K562 (cell line): ENCODE results near the gene AGAP6.
"Not testable (repeated sequence)": the region's sequence is repeated elsewhere in the genome, so short reads cannot be mapped to it uniquely, and the experiment has no call there.

Experiments used
- BRD4 ChIP-seq: fragments of 200-600 bp; sonication (generic); IDR thresholded peaks from 2 replicates; pipeline ENCODE4 v1.6.1; 2017; ENCODE audit warnings: inconsistent platforms
- CEBPB ChIP-seq: fragments of 450-650 bp; IDR thresholded peaks from 2 replicates; pipeline ENCODE4 v1.6.1; 2016; ENCODE audit warnings: missing genetic modification characterization, missing compliant biosample characterization
- CHD2 ChIP-seq: IDR thresholded peaks from 2 replicates; pipeline ENCODE4 v1.6.1; 2011; ENCODE audit warnings: low read depth, low read length
- CTCF ChIP-seq, 3 experiments: IDR thresholded peaks in 2 of 3; conservative IDR thresholded peaks in 1 of 3; 2 replicates each; pipeline ENCODE4 v1.5.1; 2011 to 2012; ENCODE audit warnings: low read length in 3 of 3, mild to moderate bottlenecking in 3 of 3, control low read depth in 2 of 3, improper control_type of control experiment in 1 of 3, inconsistent platforms in 1 of 3, low read depth in 1 of 3, mixed read lengths in 1 of 3, moderate library complexity in 1 of 3; ENCODE audit not compliant: insufficient read depth in 2 of 3
- DPF2 ChIP-seq: fragments of 450-650 bp; IDR thresholded peaks from 2 replicates; pipeline ENCODE4 v1.6.1; 2016
- JUNB ChIP-seq: fragments of 450-650 bp; formaldehyde crosslinking; conservative IDR thresholded peaks from 2 replicates; pipeline ENCODE4 v1.4.0; 2020; ENCODE audit warnings: mild to moderate bottlenecking
- NFRKB ChIP-seq: fragments of 450-650 bp; IDR thresholded peaks from 2 replicates; pipeline ENCODE4 v1.6.1; 2016; ENCODE audit warnings: low read depth
- NR2C2 ChIP-seq, 2 experiments: fragments of 200-800 bp in 1 of 2; sonication (Bioruptor generic) in 1 of 2; sonication (generic) in 1 of 2; formaldehyde crosslinking in 1 of 2; IDR thresholded peaks; 2 replicates each; pipeline versions ENCODE4 v1.6.1 to v1.8.0; 2016 to 2022; ENCODE audit warnings: mild to moderate bottlenecking in 1 of 2, missing compliant biosample characterization in 1 of 2, missing genetic modification characterization in 1 of 2, missing genetic modification reagents in 1 of 2
- PML ChIP-seq: IDR thresholded peaks from 2 replicates; pipeline ENCODE4 v1.6.1; 2012; ENCODE audit warnings: low read length, inconsistent platforms
- RAD21 ChIP-seq, 2 experiments: fragments of 250-450 bp in 1 of 2; fragments of 450-650 bp in 1 of 2; sonication (Bioruptor Pico) in 1 of 2; formaldehyde crosslinking in 1 of 2; IDR thresholded peaks in 1 of 2; conservative IDR thresholded peaks in 1 of 2; 2 replicates each; pipeline versions ENCODE4 v1.4.0 to v1.8.0; 2020 to 2022; ENCODE audit warnings: mild to moderate bottlenecking in 2 of 2, moderate library complexity in 1 of 2
- RBBP5 ChIP-seq: fragments of 200-600 bp; sonication (generic); IDR thresholded peaks from 2 replicates; pipeline ENCODE4 v1.6.1; 2012; ENCODE audit warnings: borderline replicate concordance, mild to moderate bottlenecking, low read length, control low read depth, inconsistent platforms; ENCODE audit not compliant: insufficient read depth, poor library complexity, severe bottlenecking
- RBM22 ChIP-seq: fragments of 200-400 bp; formaldehyde crosslinking; IDR thresholded peaks from 2 replicates; pipeline ENCODE4 v1.6.1; 2018; ENCODE audit warnings: low read length, low read depth; ENCODE audit not compliant: poor library complexity, severe bottlenecking
- ZNF551 ChIP-seq: fragments of 250-450 bp; sonication (Bioruptor Pico); IDR thresholded peaks from 2 replicates; pipeline ENCODE4 v1.5.0; 2021; ENCODE audit warnings: mild to moderate bottlenecking, moderate library complexity

GRCh38 chr10:49942339-49942705, 45.9 kb upstream of the AGAP6 start:
- not testable (repeated sequence) for TF ChIP-seq CEBPB (tag); CTCF (IDR thresholded peaks at IDR 0.05 in 2 of 3, conservative IDR thresholded peaks at IDR 0.05 in 1 of 3; ENCODE audit: insufficient read depth in 2 of 3, low read depth in 1 of 3, low read length in 3 of 3); ZNF551; NFRKB; JUNB; PML; RAD21 (CRISPR knock-in tag; conservative IDR thresholded peaks at IDR 0.05 in 1 of 2, IDR thresholded peaks at IDR 0.05 in 1 of 2); NR2C2 (CRISPR knock-in tag; IDR thresholded peaks at IDR 0.05); NR2C2 (tag; IDR thresholded peaks at IDR 0.05); RBM22; RBBP5; DPF2; CHD2; BRD4
